HG03457 (cell line): Measurements from ENCODE around the gene LARP4B.

Source experiments
- ATAC-seq: cut with Tn5 transposase; IDR thresholded peaks from one replicate; pipeline ENCODE4 v1.9.1; 2021; ENCODE audit warnings: moderate number of reproducible peaks; ENCODE audit not compliant: unreplicated experiment

LARP4B gene

DNA sequence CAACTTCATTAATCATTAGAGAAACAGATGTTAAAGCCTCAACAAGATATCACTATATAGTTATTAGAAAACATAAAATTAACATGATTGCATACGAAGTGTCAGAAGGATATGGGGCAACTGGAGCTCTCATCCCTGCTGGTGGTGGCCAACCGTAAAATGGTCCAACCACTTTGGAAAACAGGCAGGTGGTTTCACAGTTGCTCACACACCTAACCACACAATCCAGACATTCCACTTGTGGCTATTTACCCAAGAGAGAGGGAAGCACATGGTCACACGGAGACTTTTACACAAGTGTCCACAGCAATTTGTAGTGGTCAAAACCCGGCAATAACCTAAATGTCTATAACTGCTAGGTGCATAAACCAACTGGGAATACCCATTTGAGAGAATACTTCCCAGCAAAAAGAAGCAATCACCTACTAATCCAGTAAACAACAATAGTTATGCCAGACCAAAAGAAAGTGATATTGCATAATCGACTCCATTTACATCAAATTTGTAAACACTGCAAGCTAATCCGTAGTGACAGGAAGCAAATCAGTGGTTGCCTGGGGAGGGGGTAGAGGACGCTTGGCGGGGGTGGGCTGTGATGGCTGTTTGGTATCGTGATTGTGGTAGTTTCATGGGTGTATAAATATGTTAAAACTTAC lies 91.8 kb downstream of the LARP4B start:
- no peak for ATAC-seq

DNA sequence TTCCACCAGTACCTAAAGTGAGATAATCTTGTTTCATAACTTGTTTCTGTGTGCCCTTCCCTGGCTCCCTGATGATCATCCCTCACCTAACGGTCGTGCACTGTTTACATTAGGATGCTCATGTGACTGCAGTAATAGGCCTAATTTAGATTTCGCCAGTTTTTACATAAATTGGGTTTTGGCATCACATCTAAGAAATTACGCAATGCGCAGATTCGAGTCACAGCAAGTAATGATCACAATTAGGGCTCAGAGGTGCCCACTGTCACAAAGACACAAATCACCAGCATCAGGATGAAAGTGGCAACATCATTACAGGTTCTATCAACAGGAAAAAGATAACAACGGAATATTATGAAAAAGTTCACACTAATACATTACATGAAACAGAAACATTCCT lies 94.7 kb downstream of the LARP4B start:
- ATAC-seq: no peak

DNA sequence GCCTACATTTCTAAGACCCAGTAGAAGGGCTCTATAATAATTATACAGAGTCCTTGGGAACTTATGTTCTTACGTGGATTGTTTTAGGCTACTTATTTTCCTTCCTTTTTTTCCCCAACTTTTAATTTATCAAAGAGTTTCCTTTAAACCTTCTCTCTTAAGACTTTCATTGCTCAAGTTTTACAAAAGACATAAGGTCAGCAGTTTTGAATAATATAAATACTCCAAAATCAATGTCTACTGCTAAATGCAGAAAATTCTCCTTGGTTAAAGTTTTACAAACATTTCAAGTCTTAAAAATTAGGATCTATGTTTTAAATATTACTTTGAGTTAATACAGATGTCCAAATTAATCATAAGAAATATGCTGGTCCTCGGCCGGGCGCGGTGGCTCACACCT lies 97.0 kb downstream of the LARP4B start:
- no peak for ATAC-seq

DNA sequence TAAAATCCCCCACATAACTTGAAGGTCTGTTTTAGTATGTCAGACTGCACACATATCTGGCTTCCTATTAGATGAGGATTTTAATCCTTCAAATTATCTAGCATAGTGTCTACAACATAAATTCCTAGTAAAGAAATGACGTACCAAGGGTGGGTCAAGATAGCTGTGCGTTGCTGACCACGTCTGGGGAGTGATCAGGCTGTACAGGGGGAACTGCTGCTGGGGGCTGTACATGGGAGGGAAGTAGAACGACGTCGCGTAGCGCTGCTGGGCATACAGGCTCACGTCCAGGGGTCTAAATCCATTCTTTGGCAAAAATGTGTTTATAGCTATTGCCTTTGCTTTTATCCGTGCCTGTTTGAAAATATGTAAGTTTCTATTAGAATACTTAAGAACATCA lies 102.3 kb downstream of the LARP4B start:
- ATAC-seq: no peak

DNA sequence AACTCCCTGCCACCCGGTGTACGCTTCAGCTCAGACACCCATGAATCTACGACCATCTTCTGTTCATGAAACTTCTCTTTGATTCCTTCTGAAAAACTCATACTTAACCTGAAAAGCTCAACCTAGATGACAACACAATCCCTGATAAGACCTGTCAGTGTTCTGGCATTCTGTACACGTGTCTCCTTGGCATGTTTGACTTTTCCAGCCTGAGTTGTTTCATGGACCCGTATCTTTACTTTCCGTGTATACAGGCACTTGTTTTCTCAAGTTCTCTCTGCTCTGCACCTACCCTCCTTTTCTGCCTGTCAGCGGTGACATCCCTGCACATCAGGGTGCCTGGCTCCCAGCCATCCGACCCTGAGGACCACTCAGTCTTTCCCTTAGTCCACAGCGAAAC lies 103.3 kb downstream of the LARP4B start:
- ATAC-seq: no peak

DNA sequence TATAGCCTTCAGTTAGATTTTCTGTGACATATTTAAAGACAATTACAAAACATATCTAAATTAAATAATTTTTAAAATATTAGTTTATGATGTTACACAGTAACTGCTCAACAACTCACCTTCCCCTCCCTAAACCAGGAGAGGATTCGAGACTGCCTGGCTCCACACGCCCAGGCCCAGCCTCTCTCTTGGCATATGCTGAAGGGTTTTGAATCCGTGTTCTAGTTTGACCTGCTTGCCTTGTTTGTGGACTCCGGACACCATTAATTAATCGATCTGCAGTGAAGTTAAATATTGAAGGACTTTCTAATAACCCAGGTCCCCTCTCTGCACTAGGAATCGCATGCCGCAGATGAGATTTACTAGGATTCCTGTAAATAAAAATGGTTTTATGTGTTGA lies 106.6 kb downstream of the LARP4B start:
- no peak for ATAC-seq

DNA sequence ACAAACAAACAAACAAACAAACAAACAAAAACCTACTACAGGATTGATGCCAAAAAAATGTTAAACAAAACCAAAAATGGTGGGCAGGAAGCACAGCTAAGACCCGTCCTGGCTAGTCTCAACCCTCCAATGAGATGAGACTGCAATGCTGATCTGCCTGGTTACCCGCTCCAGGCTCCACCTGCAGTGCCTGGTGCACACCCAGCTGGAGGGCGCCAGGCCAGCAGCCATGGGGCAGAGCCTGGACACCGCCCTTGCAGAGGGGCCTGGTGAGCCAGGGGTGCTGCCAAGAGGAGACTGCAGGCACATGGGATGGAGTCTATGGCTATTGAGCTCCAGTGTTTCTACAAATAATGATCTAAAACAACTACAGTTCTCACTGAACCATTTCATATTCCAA lies 107.0 kb downstream of the LARP4B start:
- ATAC-seq: no peak

DNA sequence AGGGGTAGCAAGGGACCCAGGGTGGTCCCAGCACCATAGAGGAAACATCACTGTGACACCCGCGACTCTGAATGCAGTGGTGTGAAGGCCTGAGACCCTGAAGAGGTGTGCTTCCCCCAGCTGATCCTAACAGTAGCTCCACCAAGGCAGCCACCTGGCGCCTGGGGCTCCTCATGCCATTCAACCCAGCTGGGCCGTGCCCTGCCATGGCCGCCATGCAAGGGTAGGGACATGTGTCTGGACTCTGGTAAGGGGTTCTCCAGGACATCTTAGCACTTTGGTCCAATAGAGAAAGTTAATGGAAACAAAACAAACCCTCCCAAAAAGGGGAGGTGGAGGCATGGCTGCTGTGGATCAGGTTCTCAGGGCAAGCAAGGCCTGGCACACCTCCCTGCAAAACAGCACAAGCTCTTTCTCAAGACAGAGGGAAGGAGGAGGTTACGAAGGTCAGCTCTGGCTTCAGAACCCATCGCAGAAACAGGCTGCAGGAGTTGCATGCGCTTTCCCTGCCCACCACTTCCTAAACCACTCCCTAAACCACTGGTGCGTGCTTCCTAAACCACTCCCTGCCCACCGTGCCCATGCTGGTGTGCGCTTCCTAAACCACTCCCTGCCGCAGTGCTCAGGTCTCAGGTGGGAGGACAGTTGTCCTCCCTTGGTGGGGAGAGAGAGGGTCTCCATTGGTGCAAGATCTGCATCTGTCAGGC lies 108.7 kb downstream of the LARP4B start:
- ATAC-seq: no peak

DNA sequence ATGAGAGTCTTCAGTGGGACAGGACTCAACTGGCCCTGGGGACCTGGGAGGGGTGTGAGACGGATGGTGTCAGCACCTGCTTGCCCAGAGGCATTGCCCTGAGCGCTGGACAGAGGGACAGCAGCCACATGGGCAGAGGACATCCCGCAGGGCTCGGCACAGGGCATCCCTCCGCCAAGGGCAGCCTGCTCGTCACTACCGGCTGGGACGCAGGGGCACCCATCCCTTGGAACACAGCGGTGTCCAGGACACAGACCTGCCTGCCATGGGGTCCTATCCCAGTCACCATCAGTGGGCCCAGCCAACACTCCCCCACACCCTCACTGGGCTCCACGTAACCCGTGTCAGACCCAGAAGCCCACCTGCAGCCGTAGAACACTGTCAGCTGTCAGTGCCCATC lies 109.3 kb downstream of the LARP4B start:
- ATAC-seq: no peak

DNA sequence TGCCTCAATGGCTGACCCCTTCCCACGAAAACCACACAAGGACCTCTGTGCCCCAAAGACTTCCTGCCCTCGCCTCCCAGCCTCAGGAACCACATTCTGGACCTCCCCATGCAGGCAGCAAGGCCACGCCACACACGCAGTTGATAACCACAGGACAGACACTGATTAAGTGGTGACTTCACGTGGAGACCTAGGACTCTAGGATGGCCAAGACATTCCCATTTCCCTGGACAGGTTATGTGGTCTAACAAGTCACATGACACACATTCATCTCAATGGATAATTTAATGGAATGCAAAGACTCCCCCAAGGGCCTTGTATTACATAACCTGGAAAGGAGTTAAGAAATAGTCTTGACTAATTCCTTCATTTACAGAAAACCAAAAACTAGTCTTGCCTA lies 110.2 kb downstream of the LARP4B start:
- ATAC-seq: no peak

DNA sequence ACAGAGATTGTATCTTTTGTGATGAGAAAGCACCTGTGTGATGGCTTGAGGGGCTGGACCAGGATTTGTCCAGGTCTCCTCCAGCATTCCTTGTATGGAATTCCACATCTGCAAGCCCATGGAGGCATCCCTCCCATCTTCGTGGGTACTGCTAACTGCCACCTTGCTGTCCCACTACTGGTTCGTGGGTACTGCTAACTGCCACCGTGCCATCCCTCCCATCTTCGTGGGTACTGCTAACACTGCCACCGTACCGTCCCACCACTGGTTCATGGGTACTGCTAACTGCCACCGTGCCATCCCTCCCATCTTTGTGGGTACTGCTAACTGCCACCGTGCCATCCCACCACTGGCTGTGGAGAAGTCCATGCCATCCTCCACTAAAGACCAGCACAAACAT lies 111.7 kb downstream of the LARP4B start:
- no peak for ATAC-seq

DNA sequence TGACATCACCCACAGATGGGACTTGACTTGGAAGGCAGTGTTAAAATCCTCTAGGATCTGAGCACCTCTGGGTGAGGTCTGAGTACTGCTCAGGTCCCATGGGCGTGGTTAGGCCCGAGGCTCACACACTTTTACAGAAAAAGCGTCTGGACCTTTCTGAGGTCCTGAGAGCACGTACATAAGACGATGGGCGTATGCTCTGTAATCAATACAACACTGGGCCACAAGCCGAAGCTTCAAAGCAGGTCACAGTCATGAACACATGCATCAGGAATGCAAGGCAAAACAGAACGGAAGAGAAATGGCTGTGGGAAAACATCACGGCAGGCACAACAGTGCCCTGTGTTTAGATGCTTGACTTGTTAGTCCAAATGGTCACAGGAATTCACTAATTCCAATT lies 112.2 kb downstream of the LARP4B start:
- ATAC-seq: no peak

DNA sequence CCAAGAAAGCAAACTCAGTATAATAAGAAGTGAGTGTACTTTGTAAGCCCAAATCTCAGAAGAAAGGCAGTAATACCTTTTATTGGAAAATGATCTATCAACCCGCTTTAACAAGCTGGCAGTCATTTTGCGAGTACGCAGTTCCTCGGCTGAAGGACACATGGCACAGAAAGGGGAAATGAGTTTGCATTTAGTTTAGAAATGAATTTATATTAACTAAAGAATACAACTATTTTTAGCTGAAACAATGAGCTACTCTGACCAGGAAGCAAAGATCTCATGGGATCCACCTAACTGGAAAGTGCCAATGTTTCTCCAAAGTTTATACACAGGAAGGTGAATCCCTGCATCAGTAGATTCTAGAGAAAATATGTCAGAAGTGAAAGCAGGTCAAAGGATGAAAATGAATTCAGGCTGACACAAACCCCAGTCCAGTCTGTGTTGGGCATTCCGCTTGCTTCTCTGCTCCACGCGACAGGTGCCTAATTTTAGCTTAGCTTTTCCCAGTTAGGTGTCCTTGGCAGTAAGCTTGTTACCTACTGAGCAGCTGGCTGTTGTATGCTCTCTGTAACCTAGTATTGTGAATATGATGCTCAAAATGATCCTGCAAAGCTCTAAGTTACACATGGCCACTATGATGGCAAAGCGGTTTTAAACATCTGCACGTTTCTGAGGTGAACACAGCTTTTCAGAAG lies 112.8 kb downstream of the LARP4B start:
- ATAC-seq: no peak

DNA sequence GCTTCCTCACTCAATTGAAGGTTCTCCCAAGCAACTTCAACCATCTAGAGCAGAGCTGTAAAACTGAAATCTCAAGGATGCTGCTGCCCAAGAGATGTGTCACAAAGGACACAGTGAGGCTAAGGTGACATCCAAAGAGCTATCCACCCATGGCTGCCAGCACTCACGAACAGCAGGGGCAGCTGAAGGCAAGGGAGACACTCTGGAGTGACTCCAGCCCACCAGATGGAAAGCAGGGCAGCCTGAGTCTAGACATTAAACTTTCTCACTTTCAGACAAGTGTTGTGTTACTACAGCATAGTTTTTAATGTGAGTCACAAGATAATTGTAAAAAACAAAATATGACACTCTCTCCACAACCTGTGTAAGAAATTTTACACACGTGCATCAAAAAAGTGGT lies 113.5 kb downstream of the LARP4B start:
- no peak for ATAC-seq

DNA sequence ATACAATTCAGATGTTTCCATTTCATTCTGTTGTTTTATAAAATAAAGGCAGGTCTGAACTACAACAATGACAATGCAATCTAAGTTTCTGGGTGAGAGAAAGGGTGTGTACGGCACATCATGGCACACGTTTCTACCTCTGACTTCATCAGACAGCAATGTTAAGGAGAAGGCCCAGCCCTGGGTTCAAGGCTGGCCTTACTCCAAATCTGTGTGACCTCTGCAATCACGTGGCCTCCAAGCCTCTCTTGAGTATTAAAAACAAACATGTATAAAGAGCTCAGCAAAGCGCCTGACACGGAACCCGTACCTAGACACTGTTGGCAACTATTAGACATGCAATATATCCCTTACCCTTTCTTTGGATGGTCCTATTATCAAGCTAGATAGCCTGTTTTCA lies 114.1 kb downstream of the LARP4B start:
- ATAC-seq: no peak

DNA sequence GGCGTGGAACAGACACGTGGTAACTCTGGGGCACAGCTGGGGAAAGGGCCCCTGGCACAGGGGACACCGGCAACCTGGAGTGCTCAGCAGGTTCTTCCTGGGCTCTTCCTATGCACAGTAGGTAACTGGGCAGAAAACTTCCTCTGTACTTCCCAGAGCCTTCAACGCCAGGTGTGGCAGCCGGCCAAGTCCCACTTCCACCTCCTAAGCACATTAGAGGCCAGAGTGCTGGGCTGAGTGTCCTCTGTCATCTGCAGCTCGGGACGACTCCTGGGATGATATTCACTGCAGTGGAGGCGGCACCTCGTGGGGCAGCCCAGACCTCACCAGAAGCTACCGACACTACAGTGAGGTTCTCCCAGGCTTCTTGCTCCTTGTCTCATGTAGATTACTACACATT lies 114.5 kb downstream of the LARP4B start:
- no peak for ATAC-seq

DNA sequence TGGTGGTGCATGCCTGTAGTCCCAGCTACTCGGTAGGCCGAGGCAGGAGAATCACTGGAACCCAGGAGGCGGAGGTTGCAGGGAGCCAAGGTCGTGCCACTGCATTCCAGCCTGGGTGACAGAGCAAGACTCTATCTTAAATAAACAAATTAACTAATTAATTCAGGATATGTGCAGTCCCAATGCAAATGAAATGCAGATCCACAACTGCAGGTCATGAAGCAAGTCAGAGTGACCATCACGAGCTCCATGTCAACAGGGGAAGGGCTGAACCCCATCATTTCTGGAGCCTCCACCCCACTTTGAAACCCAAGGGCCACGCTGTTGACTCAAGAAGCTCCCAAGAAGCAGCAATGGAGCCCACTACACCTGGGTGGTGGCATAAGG lies 115.4 kb downstream of the LARP4B start:
- no peak for ATAC-seq

DNA sequence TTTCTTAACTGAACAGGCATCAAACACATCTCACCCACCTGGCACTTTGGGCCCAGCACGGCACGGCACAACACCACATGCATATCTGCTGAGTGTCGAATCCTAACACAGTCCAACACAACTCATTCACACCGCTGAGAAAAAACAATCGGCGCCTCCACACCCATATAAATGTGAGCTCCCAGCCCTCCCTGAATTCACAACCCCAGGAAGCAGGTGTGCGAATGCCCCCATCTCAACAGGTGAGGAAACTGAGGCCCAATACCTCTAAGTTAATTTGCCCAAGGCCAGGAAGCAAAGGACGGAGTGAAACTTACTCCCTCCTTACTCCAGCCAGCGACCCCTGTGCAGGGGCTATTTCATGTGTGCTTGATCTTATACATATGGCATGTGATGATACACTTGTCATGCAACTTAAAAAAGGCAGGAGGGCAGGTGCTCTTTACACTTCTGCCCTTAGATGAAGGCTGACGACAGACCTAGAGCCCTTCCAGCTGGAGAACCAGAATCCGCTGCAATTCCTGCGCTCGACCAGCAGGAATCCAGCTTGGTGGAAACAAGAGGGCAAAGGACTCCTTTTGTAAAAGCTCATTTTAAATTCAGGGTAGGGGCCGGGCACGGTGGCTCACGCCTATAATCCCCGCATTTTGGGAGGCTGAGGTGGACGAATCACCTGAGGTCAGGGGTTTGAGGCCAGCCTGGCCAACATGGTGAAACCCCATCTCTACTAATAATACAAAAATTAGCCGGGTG lies 116.0 kb downstream of the LARP4B start:
- ATAC-seq: no peak

DNA sequence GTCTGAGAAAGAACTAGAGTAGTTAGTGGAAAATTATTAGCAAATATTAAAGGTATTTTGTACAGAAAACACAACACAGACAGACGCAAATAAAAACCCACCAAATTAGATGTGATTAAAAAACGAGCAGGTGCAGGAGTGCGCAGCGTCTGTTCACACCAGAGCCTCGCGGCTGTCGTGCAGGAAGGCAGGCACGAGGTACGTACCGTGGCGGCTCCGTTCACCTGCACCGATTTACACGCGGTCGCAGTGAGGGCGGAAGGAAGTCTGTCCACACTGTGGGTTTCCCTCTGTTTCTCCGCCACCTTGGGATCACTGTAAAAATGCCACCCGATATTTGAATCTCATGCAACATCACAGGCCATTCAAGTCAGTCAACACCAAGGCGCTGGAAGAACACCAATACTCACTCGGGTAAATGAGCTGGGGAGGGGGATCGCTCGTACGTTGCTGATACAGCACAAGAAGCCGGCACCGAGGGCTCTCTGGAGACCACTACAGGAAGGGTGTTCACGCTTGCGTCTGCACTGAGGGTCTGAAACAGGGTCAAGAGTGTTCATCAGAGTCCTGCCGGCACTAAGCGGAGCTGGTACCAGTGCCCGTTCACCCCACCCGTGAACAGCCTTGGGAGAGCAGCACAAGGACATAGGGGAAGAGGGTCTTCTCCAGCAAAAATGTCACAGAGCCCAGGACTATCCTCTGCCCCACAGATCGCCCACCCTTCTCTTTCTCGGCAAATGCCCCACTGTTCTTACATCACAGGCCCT lies 116.8 kb downstream of the LARP4B start:
- no peak for ATAC-seq

DNA sequence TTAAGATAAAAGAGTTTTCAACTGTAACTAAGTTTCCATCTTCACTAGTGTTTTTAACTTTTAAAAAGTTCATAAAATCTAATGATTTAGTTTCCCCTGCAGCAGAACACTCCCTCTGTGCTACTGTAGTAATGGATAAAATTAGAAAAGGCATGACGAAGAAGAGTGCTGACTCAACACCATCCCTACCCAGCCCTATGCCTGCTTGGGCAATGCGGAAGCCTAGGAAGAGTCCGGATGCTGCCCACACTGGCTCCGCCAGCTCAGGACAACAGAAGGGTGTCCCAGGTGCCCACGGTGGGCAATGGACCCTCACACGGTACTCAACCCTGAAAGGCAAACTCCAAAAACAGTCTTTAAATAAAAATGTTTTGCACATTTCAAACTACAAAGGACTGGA lies 118.2 kb downstream of the LARP4B start:
- ATAC-seq: no peak

DNA sequence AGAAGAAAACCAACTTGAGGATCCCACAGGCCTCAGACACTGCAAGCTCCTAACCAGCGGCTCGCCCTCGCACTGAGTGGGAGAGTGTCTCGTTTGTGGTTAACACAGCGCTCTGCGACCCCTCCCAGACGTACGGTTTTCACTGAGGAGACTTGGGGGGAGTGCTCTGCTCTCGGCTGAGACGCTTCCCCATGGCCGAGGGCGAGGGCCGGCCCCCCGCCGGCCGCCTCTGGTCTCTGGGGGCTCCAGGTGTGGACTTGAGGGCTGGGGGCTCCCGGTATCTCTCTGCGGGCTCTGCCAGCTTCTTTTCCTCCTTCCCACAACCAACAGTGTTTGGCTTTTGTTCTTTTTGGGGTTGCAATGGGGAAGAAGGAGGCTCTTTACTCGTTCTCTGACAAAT lies 118.7 kb downstream of the LARP4B start:
- no peak for ATAC-seq
